ENCODE measurements around the gene PHTF2.

PHTF2 gene

GRCh38 chr7:77885155-77885554, 86.6 kb downstream of the PHTF2 start:
- DNase-seq, result no peak

GRCh38 chr7:77887567-77887966, 89.0 kb downstream of the PHTF2 start:
- no peak for DNase-seq

- no peak for DNase-seq
These were observed 90.4 kb downstream of the PHTF2 start for GRCh38 chr7:77888998-77889397.

- DNase-seq, result no peak
These were observed 95.2 kb downstream of the PHTF2 start for GRCh38 chr7:77893813-77894212.

- no peak for DNase-seq
These were observed 96.1 kb downstream of the PHTF2 start for GRCh38 chr7:77894574-77895091.

GRCh38 chr7:77895905-77896304, 97.3 kb downstream of the PHTF2 start:
- DNase-seq, result no peak

GRCh38 chr7:77897004-77897547, 98.5 kb downstream of the PHTF2 start:
- no peak for DNase-seq

GRCh38 chr7:77899516-77899915, 100.9 kb downstream of the PHTF2 start:
- DNase-seq, result no peak

- no peak for DNase-seq
These were observed 105.0 kb downstream of the PHTF2 start for GRCh38 chr7:77903597-77903996.

GRCh38 chr7:77904252-77904651, 105.7 kb downstream of the PHTF2 start:
- DNase-seq, result no peak

GRCh38 chr7:77907281-77907680, 108.7 kb downstream of the PHTF2 start:
- DNase-seq, result no peak

GRCh38 chr7:77908664-77909063, 110.1 kb downstream of the PHTF2 start:
- DNase-seq, result no peak

- no peak for DNase-seq
These were observed 111.6 kb downstream of the PHTF2 start for GRCh38 chr7:77910124-77910523.

- no peak for DNase-seq
These were observed 113.7 kb downstream of the PHTF2 start for GRCh38 chr7:77912293-77912692.

GRCh38 chr7:77913977-77914607, 115.5 kb downstream of the PHTF2 start:
- no peak for DNase-seq

- DNase-seq, result no peak
These were observed 119.1 kb downstream of the PHTF2 start for GRCh38 chr7:77917500-77918262.

GRCh38 chr7:77918676-77919075, 120.1 kb downstream of the PHTF2 start:
- DNase-seq, result no peak

GRCh38 chr7:77923419-77923818, 124.8 kb downstream of the PHTF2 start:
- no peak for DNase-seq

- DNase-seq, result no peak
These were observed 131.9 kb downstream of the PHTF2 start for GRCh38 chr7:77930496-77930895.

- no peak for DNase-seq
These were observed 133.3 kb downstream of the PHTF2 start for GRCh38 chr7:77931841-77932240.

GRCh38 chr7:77933394-77933793, 134.8 kb downstream of the PHTF2 start:
- DNase-seq, result no peak

- no peak for DNase-seq
These were observed 137.2 kb downstream of the PHTF2 start for GRCh38 chr7:77935652-77936348.

- DNase-seq, result no peak
These were observed 142.1 kb downstream of the PHTF2 start for GRCh38 chr7:77940647-77941046.

GRCh38 chr7:77942431-77942830, 143.9 kb downstream of the PHTF2 start:
- DNase-seq, result no peak

Measured in activated T-cell treated with anti-CD3 and anti-CD28 coated beads, Interleukin-2, amount 50 U/mL, for 48 hours (primary cell).